Activated CD4-positive, alpha-beta T cell treated with anti-CD3 and anti-CD28 coated beads for 24 hours (primary cell): Measurements from ENCODE around the gene TATDN3.
A peak's percentile ranks its signal among the peaks of the same experiment; 100 is the strongest.
"Not testable (repeated sequence)": the region's sequence is repeated elsewhere in the genome, so short reads cannot be mapped to it uniquely, and the experiment has no call there.

Source experiments
- DNase-seq, 2 donors: peaks; one replicate each; pipeline ENCODE4 v3.0.0-alpha.2; 2020; ENCODE audit warnings: low read depth in 2 of 2

TATDN3 gene

GRCh38 chr1:212791676-212792395 is at the start of gene TATDN3, which contains the start of gene NSL1:
Gene TATDN3, plus strand, starts transcription at chr1:212791894. Its CDS starts 28 bp downstream, at chr1:212791922.
Gene NSL1, minus strand, starts transcription at chr1:212791777. Its CDS starts 14 bp downstream, at chr1:212791763.
- DNase-seq: peak; percentile 94 to 96

DNA sequence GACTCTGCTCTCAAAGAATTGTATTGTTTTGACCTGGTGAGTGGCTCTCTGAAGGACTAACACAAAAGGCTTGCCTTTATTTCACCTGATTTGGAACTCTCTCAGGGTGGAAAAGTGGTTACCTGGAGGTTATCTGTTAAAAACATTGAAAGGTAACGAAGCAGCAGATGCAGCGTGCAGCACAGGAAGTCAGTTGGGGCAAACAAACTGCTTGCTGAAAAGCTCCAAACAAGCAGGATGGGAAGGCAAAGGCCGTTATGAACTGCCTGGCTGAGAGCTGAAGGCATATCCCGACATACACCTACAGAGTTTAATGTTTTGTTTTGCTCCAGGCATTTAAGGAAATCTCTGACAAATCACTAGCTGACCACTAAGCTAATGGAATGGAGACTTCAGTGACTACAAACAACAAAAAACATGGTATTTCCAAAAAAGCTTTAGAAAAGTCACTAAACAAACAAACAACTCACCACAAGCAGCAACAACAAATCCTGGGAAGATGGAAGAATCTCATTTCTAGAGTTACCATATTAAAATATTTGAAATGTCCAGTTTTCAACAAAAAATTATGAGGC is 47.7 kb upstream of the TATDN3 start:
- no peak for DNase-seq

GRCh38 chr1:212745303-212745702 is 46.4 kb upstream of the TATDN3 start:
- no peak for DNase-seq

GRCh38 chr1:212746546-212746945 is 45.1 kb upstream of the TATDN3 start:
- DNase-seq: no peak

DNA sequence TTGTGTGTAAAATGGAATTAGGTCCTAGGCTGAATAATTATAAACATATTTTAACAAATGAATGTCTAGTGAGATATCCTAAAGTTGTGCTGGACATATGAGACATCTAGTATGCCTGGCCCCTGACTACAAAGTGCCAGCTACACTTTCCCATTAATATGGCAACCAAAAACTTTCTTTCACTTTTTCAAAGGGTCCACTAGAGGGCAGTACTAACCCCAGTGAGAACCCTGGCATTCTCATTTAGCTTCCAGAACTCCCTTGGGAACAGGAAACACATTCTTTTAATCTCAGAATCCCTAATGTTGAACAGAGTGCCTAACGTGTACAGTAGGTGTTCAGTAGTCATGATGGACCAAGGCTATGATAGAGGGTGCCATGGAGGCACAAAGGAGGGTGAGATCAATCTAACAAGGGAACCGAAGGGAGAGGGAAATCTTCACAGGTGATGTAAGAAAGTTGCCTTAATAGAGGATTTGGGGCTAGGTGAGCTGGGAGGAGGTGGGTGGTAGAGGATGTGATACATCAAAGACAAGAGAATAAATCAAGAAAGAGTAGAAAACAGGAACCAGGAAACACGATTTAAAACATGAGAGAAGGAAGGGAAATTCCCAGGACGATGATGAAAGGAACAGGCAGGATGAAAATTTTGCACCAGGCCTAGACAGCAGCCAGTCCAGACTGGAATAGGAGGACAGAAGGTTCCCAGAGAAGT is 41.7 kb upstream of the TATDN3 start:
- no peak for DNase-seq

DNA sequence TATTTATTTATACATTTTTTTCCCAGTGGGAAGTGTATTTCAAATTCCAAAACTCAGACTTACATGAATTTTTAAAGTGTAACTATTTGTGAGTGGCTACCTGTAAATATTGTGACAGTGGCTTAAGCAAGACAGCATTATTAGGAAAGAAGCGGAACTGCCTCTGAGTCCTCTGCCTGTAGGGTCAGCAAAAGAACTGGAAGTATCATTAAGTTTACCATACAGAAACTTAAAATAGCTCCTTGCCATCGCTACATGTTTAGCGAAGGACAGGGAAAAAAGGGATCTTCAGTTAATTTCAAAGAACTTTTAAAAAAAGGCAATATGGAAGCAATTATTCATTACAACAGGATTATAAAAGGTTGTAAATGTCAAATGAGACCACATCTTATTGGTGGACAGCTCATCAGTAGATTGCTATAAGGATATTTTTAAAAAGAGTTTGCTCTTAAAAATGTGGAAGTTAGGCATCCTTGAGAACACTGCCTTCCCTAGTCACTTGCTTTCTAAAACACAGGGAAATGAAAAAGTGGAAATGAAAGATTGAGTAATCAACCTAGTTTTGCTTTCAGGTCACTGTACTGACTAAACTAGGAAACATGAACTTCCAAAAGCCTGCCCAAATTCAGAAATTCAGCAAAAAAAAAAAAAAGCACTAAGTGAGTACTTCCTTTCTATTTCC is 39.3 kb upstream of the TATDN3 start:
- no peak for DNase-seq

GRCh38 chr1:212752934-212753497 is 38.7 kb upstream of the TATDN3 start:
- DNase-seq: no peak

DNA sequence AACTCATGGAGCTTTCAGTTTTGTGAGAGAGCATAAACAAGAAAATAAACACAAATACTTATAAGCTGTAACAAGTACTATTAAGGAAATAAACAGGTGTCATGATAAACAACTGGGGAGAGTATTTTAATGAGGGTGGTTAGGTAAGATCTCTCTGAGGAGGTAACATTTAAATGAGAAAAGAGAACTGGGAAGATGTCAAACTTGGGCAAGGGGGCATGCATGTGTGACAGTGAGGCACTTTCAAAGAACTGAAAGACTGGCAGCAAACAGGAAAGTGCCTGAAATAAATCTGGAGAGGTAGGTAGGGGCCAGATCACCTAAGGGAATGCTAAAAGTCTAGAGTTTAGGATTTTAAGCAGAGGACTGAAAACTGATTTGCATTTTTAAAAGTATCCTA is 37.9 kb upstream of the TATDN3 start:
- no peak for DNase-seq

GRCh38 chr1:212754193-212754592 is 37.5 kb upstream of the TATDN3 start:
- no peak for DNase-seq

- DNase-seq: no peak
Measured at GRCh38 chr1:212754680-212755079, 37.0 kb upstream of the TATDN3 start.

DNA sequence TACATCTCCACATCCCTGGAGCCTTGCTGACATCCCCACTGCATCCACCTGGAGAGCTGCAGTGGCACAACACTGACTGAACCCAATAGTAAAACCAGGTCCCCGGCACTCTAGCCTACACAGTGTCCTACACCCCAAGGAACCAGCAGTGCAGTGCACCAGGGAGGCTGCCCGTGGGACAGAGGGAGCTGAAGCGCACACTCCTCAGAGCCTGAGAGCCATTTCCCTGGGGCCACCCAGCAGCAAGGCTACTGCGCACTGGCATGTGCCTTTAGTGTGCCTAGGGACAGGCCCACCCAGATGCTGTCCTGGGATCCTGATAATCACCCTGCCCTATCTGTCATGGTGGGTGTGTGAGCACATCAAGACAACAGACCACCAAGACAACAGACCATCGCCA is 32.0 kb upstream of the TATDN3 start:
- no peak for DNase-seq

GRCh38 chr1:212760126-212760823 is 31.4 kb upstream of the TATDN3 start:
- peak; percentile 33 to 56 for DNase-seq

GRCh38 chr1:212762234-212762633 is 29.5 kb upstream of the TATDN3 start:
- no peak for DNase-seq

DNA sequence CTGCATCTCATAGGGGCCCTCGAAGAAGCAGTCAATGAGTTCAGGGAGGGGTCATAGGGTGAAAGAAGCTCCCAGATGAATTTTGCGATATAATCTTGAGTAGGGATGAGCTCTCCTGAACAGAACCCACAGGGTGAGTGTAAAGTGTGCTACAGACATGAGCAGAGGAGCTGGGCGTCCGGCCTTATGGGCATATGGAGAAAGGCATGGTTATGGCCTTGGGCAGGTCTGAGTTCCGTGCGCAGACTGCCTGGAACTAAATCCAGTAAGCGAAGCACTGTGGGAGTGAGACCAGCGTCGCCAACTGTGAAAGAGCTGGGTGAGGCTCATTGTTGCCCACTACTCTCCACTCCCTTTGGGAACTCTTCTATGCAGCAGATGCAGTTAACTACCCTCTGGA is 28.9 kb upstream of the TATDN3 start:
- DNase-seq: no peak

- not testable (repeated sequence) for DNase-seq
Measured at GRCh38 chr1:212764718-212765281, 26.9 kb upstream of the TATDN3 start.

- DNase-seq: not testable (repeated sequence)
Measured at GRCh38 chr1:212766825-212767224, 24.9 kb upstream of the TATDN3 start.

- DNase-seq: no peak
Measured at GRCh38 chr1:212769459-212770167, 22.1 kb upstream of the TATDN3 start.

GRCh38 chr1:212771341-212771740 is 20.4 kb upstream of the TATDN3 start:
- no peak for DNase-seq

DNA sequence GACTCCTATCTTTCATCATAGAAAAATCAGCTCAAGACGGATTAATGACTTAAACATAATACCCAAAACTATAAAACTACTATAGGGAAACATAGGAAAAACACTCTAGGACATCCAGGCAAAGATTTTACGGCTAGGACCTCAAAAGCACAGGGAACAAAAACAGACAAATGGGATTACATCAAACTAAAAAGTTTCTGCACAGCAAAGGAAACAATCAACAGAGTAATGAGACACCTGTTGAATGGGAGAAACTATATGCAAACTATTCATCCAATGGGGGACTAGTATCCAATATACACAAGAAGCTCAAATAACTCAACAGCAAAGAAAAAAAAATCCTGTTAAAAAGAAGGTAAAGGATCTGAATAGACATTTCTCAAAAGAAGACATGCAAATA is 18.7 kb upstream of the TATDN3 start:
- DNase-seq: no peak

DNA sequence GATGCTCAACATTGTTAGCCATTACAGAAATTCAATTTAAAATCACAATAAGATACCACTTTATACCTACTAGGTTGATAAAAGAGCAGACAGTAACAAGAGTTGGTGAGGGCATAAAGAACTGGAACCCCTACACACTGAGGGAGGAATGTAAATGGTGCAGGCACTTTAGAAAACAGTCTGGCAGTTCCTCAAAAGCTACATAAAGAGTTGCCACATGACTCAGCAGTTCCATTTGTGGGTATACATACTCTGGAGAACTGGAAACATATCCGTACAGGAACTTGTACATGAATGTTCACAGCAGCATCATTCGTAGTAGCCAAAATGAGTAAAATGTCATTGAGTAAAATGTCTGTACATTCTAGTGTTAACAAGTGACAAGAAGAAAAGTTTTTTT is 17.1 kb upstream of the TATDN3 start:
- no peak for DNase-seq
